Pancreas (tissue), 10 donors: Measurements from ENCODE around the gene CCNJL. TPM values are rescaled to one million over a fixed set of nuclear protein-coding genes. Genes with fewer than 3 reads are reported as not detected.

Source experiments
- ATAC-seq, 4 donors: fragments of 200-7000 bp; cut with Tn5 transposase; one replicate each; pipeline versions ENCODE4 v1.8.0 to v1.9.1; 2020; ENCODE audit warnings: mild to moderate bottlenecking in 4 of 4, moderate library complexity in 4 of 4
- DNase-seq, 6 donors: peaks; one replicate each; pipeline ENCODE4 v3.0.0-alpha.2; 2020
- FAIRE-seq: peaks from 2 replicates; lab custom pipeline; 2012; peaks lifted over from hg19 to GRCh38; lab: Jason Lieb, UNC
- H3K27ac ChIP-seq, 4 donors: fragments of 200-600 bp; sonication (generic); 1 replicate in 3 of 4; 2 replicates in 1 of 4; pipeline versions ENCODE4 v1.5.0 to v1.8.0; 2020
- H3K27me3 ChIP-seq, 4 donors: fragments of 200-600 bp; one replicate each; pipeline ENCODE4 v1.8.0; 2021
- H3K36me3 ChIP-seq, 3 donors: fragments of 200-600 bp; sonication (generic) in 1 of 3; one replicate each; pipeline versions ENCODE4 v1.5.0 to v1.8.0; 2020 to 2021
- H3K4me1 ChIP-seq, 3 donors: fragments of 200-600 bp; one replicate each; pipeline ENCODE4 v1.8.0; 2021
- H3K4me3 ChIP-seq, 4 donors: fragments of 200-600 bp; sonication (generic) in 2 of 4; one replicate each; pipeline versions ENCODE4 v1.5.0 to v1.8.0; 2020 to 2021
- H3K9me3 ChIP-seq, 4 donors: fragments of 200-600 bp; one replicate each; pipeline ENCODE4 v1.8.0; 2021
- WGBS, 2 donors: extraction: QIAGEN DNeasy Blood & Tissue Kit; methylation state at CpG; one replicate each; pipeline ENCODE4 v1.1.7; 2013; 5-methylcytosine and 5-hydroxymethylcytosine counted together
- intact Hi-C, 3 donors: fragments of 100-400 bp; cut with DNase I; formaldehyde crosslinking; loops; one replicate each; pipeline versions ENCODE4 v1.11.1 to v1.14.2; 2022
- polyA plus RNA-seq, 2 donors: library from polyadenylated mRNA; stranded (reverse); fragments of 200-250 nt; gene quantifications; one replicate each; pipeline ENCODE4 v1.2.3, GENCODE V29; 2013
- total RNA-seq, 6 donors: library from RNA; stranded (reverse); fragmentation: NEBNext Ultra II Directional in 4 of 6; extraction: Animal tissue kit (Norgen Biotek cat#: 25700) in 4 of 6; gene quantifications; one replicate each; pipeline versions ENCODE4 v1.2.1 to v1.2.4, GENCODE V29; 2021 to 2023
- TF ChIP-seq, protein P1 (sequence below), 4 donors: fragments of 200-600 bp; sonication (generic) in 3 of 4; IDR thresholded peaks; one replicate each; pipeline versions ENCODE4 v1.5.0 to v1.8.0; 2021; ENCODE audit warnings: antibody characterized with exemption in 4 of 4
- donor health status: healthy with polysubstance abuse.
- donor health status: DM: no; HTN: no; CAD: no; lungs with moderate emphysema.
- donor health status: DM: no; HTN: no; CAD: no.
- donor health status: control.
- donor health status: control.
- donor health status: Bipolar disorder and iron deficiency.
- donor health status: DM: yes; HTN: yes; CAD: no.
- donor health status: DM: no; HTN: no; CAD: no.
- donor health status: DM: no; HTN: no; CAD: no.
- donor health status: DM: yes; HTN: yes; CAD: no.

The CCNJL gene
- total and polyA plus RNA-seq, 8 donors = 0.06 to 0.58 (median 0.14) TPM

- 74 to 75% methylated on average over 9 of the region's 9 CpGs for WGBS, 2 donors
- no peak overlapping the region for H3K4me3 ChIP-seq
- H3K36me3 ChIP-seq = no peaks in the 10 kb centered on the region
- FAIRE-seq = no peak
- H3K27ac ChIP-seq = peak overlapping the region in 1 of 4 donors; percentile 36
- no peaks in the 10 kb centered on the region for H3K4me1 ChIP-seq
- DNase-seq = peak in 2 of 6 donors; percentile 12 to 24
- intact Hi-C loops = no loop called here
- H3K9me3 ChIP-seq = no peaks in the 10 kb centered on the region
- TF ChIP-seq, protein P1, sequence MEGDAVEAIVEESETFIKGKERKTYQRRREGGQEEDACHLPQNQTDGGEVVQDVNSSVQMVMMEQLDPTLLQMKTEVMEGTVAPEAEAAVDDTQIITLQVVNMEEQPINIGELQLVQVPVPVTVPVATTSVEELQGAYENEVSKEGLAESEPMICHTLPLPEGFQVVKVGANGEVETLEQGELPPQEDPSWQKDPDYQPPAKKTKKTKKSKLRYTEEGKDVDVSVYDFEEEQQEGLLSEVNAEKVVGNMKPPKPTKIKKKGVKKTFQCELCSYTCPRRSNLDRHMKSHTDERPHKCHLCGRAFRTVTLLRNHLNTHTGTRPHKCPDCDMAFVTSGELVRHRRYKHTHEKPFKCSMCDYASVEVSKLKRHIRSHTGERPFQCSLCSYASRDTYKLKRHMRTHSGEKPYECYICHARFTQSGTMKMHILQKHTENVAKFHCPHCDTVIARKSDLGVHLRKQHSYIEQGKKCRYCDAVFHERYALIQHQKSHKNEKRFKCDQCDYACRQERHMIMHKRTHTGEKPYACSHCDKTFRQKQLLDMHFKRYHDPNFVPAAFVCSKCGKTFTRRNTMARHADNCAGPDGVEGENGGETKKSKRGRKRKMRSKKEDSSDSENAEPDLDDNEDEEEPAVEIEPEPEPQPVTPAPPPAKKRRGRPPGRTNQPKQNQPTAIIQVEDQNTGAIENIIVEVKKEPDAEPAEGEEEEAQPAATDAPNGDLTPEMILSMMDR (IDR thresholded peaks at IDR 0.05) = no peak
- peak in 3 of 4 donors; percentile 17 to 81 (median 79) for ATAC-seq
- H3K27me3 ChIP-seq = no peaks in the 10 kb centered on the region
Measured at GRCh38 chr5:160230686-160231527, 81.5 kb downstream of the CCNJL start.

DNA sequence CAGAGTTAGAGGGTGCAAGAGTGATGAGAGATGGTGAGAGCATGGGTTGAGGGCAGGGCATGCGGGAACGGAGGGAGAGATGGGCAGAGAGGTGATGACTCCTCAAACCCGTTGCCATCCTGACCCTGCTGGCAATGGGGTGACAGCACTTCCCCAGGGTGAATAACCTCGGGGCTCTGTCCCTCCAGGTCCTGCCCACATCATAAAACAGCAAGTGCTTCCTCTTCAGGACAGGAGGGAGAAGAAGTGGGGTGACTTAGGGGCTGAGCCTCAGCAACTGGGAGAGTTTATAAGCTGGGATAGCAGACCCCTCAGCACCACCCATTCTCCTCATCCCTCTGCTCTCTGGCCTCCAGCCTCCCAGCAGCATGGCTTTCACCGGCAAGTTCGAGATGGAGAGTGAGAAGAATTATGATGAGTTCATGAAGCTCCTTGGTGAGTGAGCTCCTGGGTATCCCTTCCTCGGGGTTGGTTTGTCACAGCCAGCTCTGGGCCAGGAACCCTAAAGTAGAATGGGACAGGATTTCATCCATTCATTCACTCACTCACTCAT lies 83.1 kb downstream of the CCNJL start, which contains the start of gene FABP6:
TSS of gene FABP6 (plus strand) at position 317 of the 553 bp plus-strand sequence. CDS start at position 369, 52 bp downstream.
- TF ChIP-seq, protein P1 (IDR thresholded peaks at IDR 0.05) = no peak
- Histone ChIP-seq H3K27me3 (no peaks in the 10 kb centered on the region), H3K27ac (no peak within 1 kb of the TSS), H3K9me3 (no peaks in the 10 kb centered on the region), H3K36me3 (no peaks in the 10 kb centered on the region), H3K4me1 (no peaks in the 10 kb centered on the region), H3K4me3 (no peak within 1 kb of the TSS)
- intact Hi-C loops = no loop called here
- no peak for ATAC-seq
- WGBS, 2 donors = 60% methylated on average over 7 of the region's 7 CpGs
- FAIRE-seq = no peak
- no peak for DNase-seq

GRCh38 chr5:160227012-160227411 lies 85.4 kb downstream of the CCNJL start:
- TF ChIP-seq, protein P1 (IDR thresholded peaks at IDR 0.05) = no peak
- DNase-seq (no peak), ATAC-seq (no peak), FAIRE-seq (no peak)
- Histone ChIP-seq H3K4me1 (no peaks in the 10 kb centered on the region), H3K27me3 (no peaks in the 10 kb centered on the region), H3K4me3 (no peak overlapping the region), H3K27ac (no peak overlapping the region), H3K36me3 (no peaks in the 10 kb centered on the region), H3K9me3 (no peaks in the 10 kb centered on the region)
- 77 to 93% methylated on average over 2 of the region's 2 CpGs for WGBS, 2 donors
- intact Hi-C loops = no loop called here

DNA sequence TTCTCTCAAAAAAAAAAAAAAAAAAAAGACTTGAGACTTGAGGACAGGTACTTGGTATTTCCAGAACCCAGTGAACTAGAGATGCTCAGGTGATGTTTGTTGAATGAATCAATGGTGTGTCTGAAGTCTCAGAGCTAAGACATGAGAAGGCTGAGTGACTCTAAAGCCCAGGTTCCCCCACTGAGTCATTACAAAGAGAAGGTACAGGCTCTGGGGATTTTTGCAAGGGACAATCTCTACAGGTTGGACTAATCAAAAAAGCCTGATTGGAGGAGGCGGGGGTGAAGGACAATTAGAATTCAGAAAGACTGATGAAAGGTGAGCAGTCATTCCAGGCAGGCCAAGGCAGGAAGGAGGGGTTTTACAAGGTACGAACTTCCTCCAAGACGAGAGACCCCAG lies 91.3 kb downstream of the CCNJL start:
- intact Hi-C loops = no loop called here
- no peak for DNase-seq
- H3K4me3 ChIP-seq = no peak overlapping the region
- TF ChIP-seq, protein P1 (IDR thresholded peaks at IDR 0.05) = no peak
- no peaks in the 10 kb centered on the region for H3K9me3 ChIP-seq
- H3K4me1 ChIP-seq = no peaks in the 10 kb centered on the region
- H3K27ac ChIP-seq = no peak overlapping the region
- 82 to 96% methylated on average over 3 of the region's 3 CpGs for WGBS, 2 donors
- no peaks in the 10 kb centered on the region for H3K36me3 ChIP-seq
- no peaks in the 10 kb centered on the region for H3K27me3 ChIP-seq
- no peak for FAIRE-seq
- no peak for ATAC-seq

DNA sequence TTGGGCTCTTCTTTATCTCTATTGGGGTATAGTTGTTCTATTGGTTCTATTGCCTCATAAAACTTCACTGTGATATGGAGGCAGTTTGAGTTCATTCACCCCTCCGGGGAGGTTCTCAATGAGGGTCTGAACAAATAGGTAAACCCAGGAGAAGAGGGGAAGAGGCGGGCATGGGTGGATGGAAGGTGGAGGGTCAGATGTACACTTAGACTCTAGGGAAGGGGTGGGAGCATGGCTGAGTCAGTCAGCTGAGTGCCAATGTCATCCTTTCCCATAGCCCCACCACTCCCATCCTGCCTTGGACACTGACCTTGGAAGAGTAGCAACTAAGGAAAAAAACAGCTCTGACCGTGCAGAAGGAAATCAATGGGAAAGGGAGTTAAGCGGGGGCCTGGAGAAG lies 93.0 kb downstream of the CCNJL start:
- no peak for ATAC-seq
- Histone ChIP-seq H3K4me1 (no peaks in the 10 kb centered on the region), H3K27me3 (no peaks in the 10 kb centered on the region), H3K4me3 (no peak overlapping the region), H3K36me3 (no peaks in the 10 kb centered on the region), H3K27ac (no peak overlapping the region), H3K9me3 (no peaks in the 10 kb centered on the region)
- no peak for DNase-seq
- TF ChIP-seq, protein P1 (IDR thresholded peaks at IDR 0.05) = no peak
- intact Hi-C loops = no loop called here
- WGBS, 2 donors = 65 to 68% methylated on average over 4 of the region's 4 CpGs
- no peak for FAIRE-seq
